22Rv1 (cell line): ENCODE data around the gene PRODH2.

Experiments used
- CTCF ChIP-seq: fragments of 450-650 bp; IDR thresholded peaks from 2 replicates; pipeline ENCODE4 v1.5.1; 2017; ENCODE audit warnings: mild to moderate bottlenecking
- ZFX ChIP-seq: fragments of 450-650 bp; IDR thresholded peaks from 2 replicates; pipeline ENCODE4 v1.6.1; 2017; ENCODE audit warnings: antibody characterized with exemption, borderline replicate concordance

- TF ChIP-seq CTCF (no peak), ZFX (no peak)
Measured at GRCh38 chr19:35787227-35787799, 25.3 kb downstream of the PRODH2 start.
